Activated CD8-positive, alpha-beta T cell treated with anti-CD3 and anti-CD28 coated beads for 36 hours (primary cell): ENCODE results near the gene ADAM10. TPM values are rescaled to one million over a fixed set of nuclear protein-coding genes. Genes with fewer than 3 reads are reported as not detected.
"Not testable (repeated sequence)": the region's sequence is repeated elsewhere in the genome, so short reads cannot be mapped to it uniquely, and the experiment has no call there.

ENCODE experiments used
- ATAC-seq: fragments of 200-7000 bp; cut with Tn5 transposase; one replicate; pipeline ENCODE4 v1.10.0; 2021; ENCODE audit warnings: mild to moderate bottlenecking, moderate library complexity
- CTCF ChIA-PET: fragments of 350-600 bp; sonication (Branson Sonifier 250); formaldehyde crosslinking; loops from one replicate; lab custom pipeline; 2021; ENCODE audit warnings: antibody characterized with exemption; lab: Charles Lee
- POLR2A ChIA-PET: fragments of 350-600 bp; sonication (Branson Sonifier 250); formaldehyde crosslinking; loops from one replicate; lab custom pipeline; 2021; ENCODE audit warnings: antibody characterized with exemption; lab: Charles Lee
- DNase-seq: peaks from one replicate; pipeline ENCODE4 v3.0.0-alpha.2; 2020
- H3K27ac Mint-ChIP-seq: one replicate; pipeline ENCODE4 v1.8.0; 2021; ENCODE audit warnings: mild to moderate bottlenecking, mixed read lengths
- H3K27me3 Mint-ChIP-seq: one replicate; pipeline ENCODE4 v1.8.0; 2021; ENCODE audit warnings: mixed read lengths
- H3K36me3 Mint-ChIP-seq: one replicate; pipeline ENCODE4 v1.8.0; 2021; ENCODE audit warnings: low read depth, mixed read lengths
- H3K4me1 Mint-ChIP-seq: one replicate; pipeline ENCODE4 v1.8.0; 2021; ENCODE audit warnings: low read depth, mixed read lengths
- H3K4me3 Mint-ChIP-seq: one replicate; pipeline ENCODE4 v1.8.0; 2021; ENCODE audit warnings: mild to moderate bottlenecking, moderate library complexity, mixed read lengths
- H3K9me3 Mint-ChIP-seq: one replicate; pipeline ENCODE4 v1.8.0; 2021; ENCODE audit warnings: mixed read lengths
- CTCF ChIP-seq: fragments of 200-600 bp; IDR thresholded peaks from one replicate; pipeline ENCODE4 v1.8.0; 2022; ENCODE audit warnings: antibody characterized with exemption, mild to moderate bottlenecking
- intact Hi-C: fragments of 100-400 bp; cut with micrococcal nuclease; formaldehyde crosslinking; loops from one replicate; pipeline ENCODE4 v1.10.0; 2022
- total RNA-seq, 2 experiments: library from RNA; stranded (reverse); gene quantifications; one replicate each; pipeline ENCODE4 v1.2.3, GENCODE V29; 2021

The ADAM10 gene
- total RNA-seq, 2 experiments from 2014 or later: 76.4 to 79.4 TPM

GRCh38 chr15:58627701-58628100, 121.8 kb downstream of the ADAM10 start:
- H3K36me3 Mint-ChIP-seq: peaks cover 53% of the 10 kb centered on the region
- no peak for TF ChIP-seq CTCF
- ATAC-seq (no peak), DNase-seq (no peak)
- H3K4me3 Mint-ChIP-seq: peak overlapping the region; percentile 66
- peak overlapping the region; percentile 92 for H3K27ac Mint-ChIP-seq
- intact Hi-C loops: no loop called here
- no peaks in the 10 kb centered on the region for H3K27me3 Mint-ChIP-seq
- peaks cover 1% of the 10 kb centered on the region for H3K9me3 Mint-ChIP-seq
- ChIA-PET POLR2A (interaction anchor here (0.6 kb wide), 1 partner anchor 377 kb away, joined by 3 read pairs; no protein-coding TSS in a partner anchor), CTCF (no interaction called here)
- H3K4me1 Mint-ChIP-seq: peaks cover 50% of the 10 kb centered on the region

GRCh38 chr15:58627046-58627445, 122.5 kb downstream of the ADAM10 start:
- H3K36me3 Mint-ChIP-seq: peaks cover 50% of the 10 kb centered on the region
- TF ChIP-seq CTCF: no peak
- POLR2A ChIA-PET: no interaction called here
- H3K4me1 Mint-ChIP-seq: peaks cover 50% of the 10 kb centered on the region
- H3K27ac Mint-ChIP-seq: peak overlapping the region; percentile 92
- no peak overlapping the region for H3K4me3 Mint-ChIP-seq
- CTCF ChIA-PET: no interaction called here
- peaks cover 1% of the 10 kb centered on the region for H3K9me3 Mint-ChIP-seq
- DNase-seq (no peak), ATAC-seq (no peak)
- intact Hi-C loops: no loop called here
- no peaks in the 10 kb centered on the region for H3K27me3 Mint-ChIP-seq

GRCh38 chr15:58626378-58626777, 123.1 kb downstream of the ADAM10 start:
- no peak for TF ChIP-seq CTCF
- ChIA-PET POLR2A (no interaction called here), CTCF (no interaction called here)
- ATAC-seq (no peak), DNase-seq (no peak)
- Mint-ChIP-seq H3K4me1 (peaks cover 47% of the 10 kb centered on the region), H3K9me3 (peaks cover 1% of the 10 kb centered on the region), H3K27ac (peak overlapping the region; percentile 13), H3K4me3 (no peak overlapping the region), H3K36me3 (peaks cover 50% of the 10 kb centered on the region), H3K27me3 (no peaks in the 10 kb centered on the region)
- intact Hi-C loops: no loop called here

GRCh38 chr15:58622877-58623276, 126.6 kb downstream of the ADAM10 start:
- ATAC-seq (no peak), DNase-seq (no peak)
- intact Hi-C loops: no loop called here
- Mint-ChIP-seq H3K27ac (peak overlapping the region; percentile 53), H3K4me3 (no peak overlapping the region), H3K36me3 (peaks cover 60% of the 10 kb centered on the region), H3K4me1 (peaks cover 24% of the 10 kb centered on the region), H3K27me3 (no peaks in the 10 kb centered on the region), H3K9me3 (peaks cover 5% of the 10 kb centered on the region)
- CTCF ChIA-PET: no interaction called here
- no peak for TF ChIP-seq CTCF
- POLR2A ChIA-PET: no interaction called here

GRCh38 chr15:58620268-58620667, 129.2 kb downstream of the ADAM10 start:
- H3K27me3 Mint-ChIP-seq, H3K4me3 Mint-ChIP-seq, intact Hi-C loops, DNase-seq, CTCF ChIA-PET, H3K27ac Mint-ChIP-seq, POLR2A ChIA-PET, ATAC-seq: not testable (repeated sequence)
- H3K9me3 Mint-ChIP-seq: peaks cover 14% of the 10 kb centered on the region
- H3K36me3 Mint-ChIP-seq: peaks cover 56% of the 10 kb centered on the region
- peaks cover 17% of the 10 kb centered on the region for H3K4me1 Mint-ChIP-seq

- Mint-ChIP-seq H3K4me1 (peaks cover 9% of the 10 kb centered on the region), H3K36me3 (peaks cover 67% of the 10 kb centered on the region), H3K27me3 (no peaks in the 10 kb centered on the region), H3K9me3 (peaks cover 26% of the 10 kb centered on the region), H3K27ac (no peak overlapping the region), H3K4me3 (no peak overlapping the region)
- no peak for TF ChIP-seq CTCF
- CTCF ChIA-PET: no interaction called here
- intact Hi-C loops: no loop called here
- POLR2A ChIA-PET: no interaction called here
- DNase-seq: no peak
- ATAC-seq: no peak
Measured at GRCh38 chr15:58616171-58616570, 133.3 kb downstream of the ADAM10 start.
